GM18505 (cell line): ENCODE measurements around the gene SCFD2.

Experiments
- ATAC-seq: cut with Tn5 transposase; IDR thresholded peaks from one replicate; pipeline ENCODE4 v1.9.1; 2021; ENCODE audit not compliant: unreplicated experiment
- POLR2A ChIP-seq: IDR thresholded peaks from 4 replicates; pipeline ENCODE4 v1.6.1; 2011; ENCODE audit warnings: borderline replicate concordance; ENCODE audit not compliant: insufficient read depth, insufficient read length; ENCODE audit errors: extremely low read depth

SCFD2 gene

DNA sequence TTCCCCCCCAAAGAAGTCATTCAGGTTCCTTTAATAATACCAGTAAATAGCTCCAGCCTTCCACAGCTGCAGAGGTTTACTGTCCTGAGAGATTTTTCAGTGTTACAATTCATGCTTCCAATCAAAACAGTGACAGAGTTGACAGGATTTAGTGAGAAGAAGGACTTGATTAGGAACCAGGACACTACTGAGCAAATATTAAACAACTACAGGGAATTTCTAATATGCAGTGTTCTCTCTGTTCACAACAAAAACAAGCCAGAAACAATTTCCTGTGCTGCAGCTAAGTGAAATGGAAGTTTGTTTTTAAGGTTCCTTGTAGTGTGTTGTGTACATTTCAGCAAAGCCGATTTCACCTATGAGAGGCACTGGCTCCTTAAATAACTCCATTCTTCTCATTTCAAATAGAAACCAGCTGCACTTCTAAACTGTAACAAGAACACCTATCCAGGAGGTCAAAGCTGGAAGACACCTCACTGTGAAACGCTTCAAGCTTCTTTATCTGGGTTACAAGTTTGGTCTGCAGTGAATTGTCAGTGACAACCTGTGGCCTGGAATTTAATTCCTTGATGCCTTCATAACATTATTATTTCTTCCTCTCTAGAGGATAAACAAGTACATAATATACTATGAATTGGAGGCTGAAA lies 354.5 kb downstream of the SCFD2 start:
- TF ChIP-seq POLR2A, result no peak
- no peak for ATAC-seq

DNA sequence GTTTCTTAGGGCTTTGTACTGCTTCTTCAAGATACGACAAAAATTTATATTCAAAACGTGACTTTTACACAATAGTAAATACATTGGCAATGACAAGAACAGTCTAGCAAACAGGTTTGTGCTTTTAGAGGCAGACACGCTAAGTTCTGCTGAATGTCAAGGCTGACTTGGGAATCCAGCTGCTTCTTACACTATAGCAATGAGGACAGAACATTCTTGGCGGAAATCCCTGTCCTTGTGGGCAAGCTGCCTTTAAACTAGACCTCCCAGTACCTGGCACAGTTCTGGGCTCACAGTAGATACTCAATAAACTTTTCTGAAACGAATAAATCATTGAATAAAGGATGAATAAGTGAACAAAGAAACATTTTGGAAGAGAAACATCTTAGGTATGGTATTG lies 355.5 kb downstream of the SCFD2 start:
- ATAC-seq, result no peak
- TF ChIP-seq POLR2A, result no peak

DNA sequence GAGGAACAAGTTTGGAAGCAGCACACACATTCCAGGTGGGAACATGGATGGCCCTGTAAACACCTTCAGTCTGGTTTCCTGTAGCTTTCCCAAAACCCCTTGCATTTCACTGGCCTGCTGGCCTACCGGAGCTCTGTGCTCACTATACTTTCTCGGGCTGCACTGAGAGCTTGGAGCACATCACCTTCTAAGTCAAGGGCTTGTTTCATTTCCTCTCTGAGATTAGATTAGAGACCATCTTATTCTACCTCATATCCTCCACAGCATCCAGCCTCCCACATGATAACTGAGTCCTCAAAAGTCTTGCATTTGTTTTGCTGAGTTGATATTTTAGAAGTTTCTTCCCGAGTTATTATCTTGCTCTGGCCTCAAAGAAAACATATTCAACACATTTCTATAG lies 356.0 kb downstream of the SCFD2 start:
- ATAC-seq, result peak; percentile 49
- TF ChIP-seq POLR2A, result no peak

DNA sequence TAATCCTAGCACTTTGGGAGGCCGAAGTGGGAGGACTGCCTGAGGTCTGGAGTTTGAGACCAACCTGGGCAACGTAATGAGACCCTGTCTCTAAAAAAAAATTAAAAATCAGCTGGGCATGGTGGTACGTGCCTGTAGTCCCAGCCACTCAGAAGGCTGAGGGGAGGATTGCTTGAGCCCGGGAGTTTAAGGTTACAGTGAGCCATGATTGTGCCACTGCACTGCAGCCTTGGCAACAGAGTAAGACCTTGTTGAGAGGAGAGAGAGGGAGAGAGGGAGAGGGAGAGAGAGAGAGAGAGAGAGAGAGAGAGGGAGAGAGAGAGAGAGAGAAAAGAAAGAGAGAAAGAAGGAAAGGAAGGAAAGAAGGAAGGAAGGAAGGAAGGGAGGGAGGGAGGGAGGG lies 358.8 kb downstream of the SCFD2 start:
- no peak for TF ChIP-seq POLR2A
- ATAC-seq, result no peak

DNA sequence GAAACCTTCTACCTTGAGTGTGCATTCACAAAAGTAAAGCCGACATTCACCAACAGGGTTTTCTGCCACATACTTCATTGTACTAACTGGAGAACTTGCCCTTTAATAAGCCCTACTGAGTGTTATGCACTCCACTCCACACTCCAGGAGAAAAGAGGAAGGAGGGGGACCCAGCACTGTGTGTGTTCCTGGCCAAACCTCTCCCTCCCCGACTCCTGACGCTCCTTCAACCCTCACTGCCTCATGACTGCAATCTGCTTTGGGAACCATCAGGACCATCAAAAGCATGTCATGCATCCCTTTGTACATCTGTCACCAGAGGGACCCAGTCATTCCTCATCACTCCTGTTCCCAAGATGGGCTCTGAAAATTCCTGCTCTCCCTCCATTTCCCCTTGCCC lies 360.1 kb downstream of the SCFD2 start:
- ATAC-seq, result no peak
- TF ChIP-seq POLR2A, result no peak

DNA sequence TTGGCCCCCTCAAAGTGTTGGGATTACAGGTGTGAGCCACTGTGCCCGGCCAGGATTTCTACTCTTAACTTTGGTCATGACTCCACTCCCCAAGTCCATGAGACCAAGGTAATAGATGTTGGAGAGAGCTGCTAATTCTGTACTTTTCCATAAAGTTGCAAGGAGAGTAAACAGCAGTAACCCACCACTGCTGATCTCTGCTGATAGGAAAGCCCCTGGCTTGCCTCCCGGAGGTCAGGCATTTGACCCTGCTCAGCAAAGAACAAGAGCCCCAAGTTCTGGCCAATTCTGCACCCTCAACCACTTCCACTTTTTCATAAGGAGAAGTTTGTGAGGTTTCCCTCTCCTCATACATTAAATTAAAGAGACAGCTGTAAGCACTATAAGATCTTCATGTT lies 360.7 kb downstream of the SCFD2 start:
- ATAC-seq, result no peak

DNA sequence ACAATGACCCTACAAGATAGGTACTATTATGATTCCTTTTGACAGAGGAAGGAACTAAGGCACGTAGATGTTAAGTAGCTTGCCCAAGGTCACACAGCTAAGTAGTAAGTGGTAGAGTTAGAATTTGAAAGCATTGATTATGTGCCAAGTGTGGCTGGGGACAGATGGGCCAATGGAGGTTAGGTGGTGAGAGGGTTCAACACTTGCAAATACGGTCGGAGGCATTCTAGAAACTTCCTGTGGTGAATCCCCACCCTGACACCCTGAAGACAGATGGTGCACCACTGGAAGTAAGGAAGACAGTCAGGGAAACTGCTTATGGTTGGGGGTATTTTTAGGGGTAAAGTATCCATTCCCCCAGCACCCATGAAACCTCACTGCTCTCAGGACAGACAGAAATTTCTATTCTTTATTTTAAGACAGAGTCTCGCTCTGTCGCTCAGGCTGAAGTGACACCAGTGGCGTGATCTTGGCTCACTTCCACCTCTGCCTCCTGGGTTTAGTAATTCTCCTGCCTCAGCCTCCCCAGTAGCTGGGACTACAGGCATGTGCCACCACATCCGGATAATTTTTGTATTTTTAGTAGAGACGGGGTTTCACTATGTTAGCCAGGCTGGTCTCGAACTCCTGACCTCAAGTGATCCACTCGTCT lies 361.2 kb downstream of the SCFD2 start:
- TF ChIP-seq POLR2A, result no peak
- ATAC-seq, result no peak

More for the DNA sequence above, 360.7 kb downstream of the SCFD2 start:
- TF ChIP-seq POLR2A, result no peak

DNA sequence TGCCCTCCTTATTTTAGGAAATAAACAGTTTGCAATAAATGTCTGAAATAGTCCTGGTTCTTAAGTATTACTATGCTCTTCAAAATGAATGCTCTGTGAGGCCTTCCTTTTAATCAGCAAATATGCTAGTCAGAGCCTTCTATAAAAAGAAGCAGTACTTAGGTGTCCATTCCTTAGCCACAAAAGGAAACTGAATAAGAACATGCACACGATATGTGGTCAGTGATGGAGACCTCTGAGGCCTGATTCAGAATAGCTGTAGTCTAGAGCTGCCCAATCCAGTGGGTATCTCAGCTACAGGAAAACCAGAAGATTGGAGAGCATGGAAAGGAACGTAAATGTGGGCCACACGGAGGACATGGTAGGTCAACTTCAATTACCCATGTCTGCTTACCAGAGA lies 361.9 kb downstream of the SCFD2 start:
- ATAC-seq, result no peak

DNA sequence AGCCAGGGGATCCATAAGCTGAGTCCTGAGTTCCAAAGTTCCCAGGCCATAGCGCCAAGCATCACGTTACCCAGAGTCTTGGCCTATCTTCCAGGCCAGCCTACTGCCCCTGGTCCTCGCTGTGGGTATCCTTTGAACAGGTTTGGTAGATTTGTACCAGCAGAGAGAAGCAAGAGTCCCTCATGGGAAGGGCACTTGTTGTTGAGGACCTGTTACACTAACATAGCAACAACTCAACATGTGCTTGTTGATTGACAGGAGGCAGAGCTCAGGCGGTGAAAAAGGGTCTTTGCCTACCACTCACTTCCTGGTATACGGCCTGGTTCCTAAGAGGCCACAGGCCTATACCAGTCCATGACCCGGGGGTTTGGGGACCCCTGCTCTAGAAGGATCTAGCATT lies 365.3 kb downstream of the SCFD2 start:
- ATAC-seq, result no peak
- no peak for TF ChIP-seq POLR2A

More for the DNA sequence above, 361.9 kb downstream of the SCFD2 start:
- no peak for TF ChIP-seq POLR2A

DNA sequence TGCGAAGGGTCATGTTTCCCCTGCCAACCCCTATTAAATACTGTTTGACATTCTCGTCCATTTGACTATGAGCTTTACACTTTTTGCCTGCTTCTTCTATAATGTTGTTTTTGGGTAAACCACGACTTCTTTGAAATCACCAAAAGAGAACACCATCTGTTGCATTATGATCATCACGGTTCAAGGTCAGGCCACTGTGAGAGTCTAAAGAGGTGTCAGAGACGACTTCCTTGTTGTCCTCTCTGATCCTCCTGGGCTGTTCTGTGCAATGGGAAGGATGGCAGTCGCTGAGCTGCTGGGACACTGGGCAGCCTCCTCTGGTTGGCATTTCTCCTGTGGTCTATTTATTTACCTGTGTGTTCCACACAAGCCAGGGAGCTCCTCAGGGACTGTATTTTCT lies 366.2 kb downstream of the SCFD2 start:
- ATAC-seq, result no peak

DNA sequence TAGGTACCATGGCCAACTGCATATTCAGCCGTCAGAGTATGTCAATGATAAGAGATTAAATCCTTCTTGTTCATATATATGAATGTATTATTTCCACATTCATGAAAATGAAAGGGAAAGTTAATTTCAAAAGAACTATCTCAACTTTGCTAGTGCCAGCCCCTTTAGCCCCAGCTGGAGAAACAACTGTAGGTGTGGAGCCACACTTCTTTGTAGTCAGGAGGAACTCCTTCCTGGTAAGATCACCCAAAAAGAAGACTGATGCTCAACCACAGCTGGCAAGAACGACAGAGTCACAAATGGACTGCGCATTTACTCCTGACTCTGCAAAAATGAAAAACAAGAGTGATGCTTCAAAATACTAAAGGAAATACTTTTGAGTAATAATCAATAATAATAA lies 367.4 kb downstream of the SCFD2 start:
- no peak for ATAC-seq
- no peak for TF ChIP-seq POLR2A

More for the DNA sequence above, 366.2 kb downstream of the SCFD2 start:
- TF ChIP-seq POLR2A, result no peak

DNA sequence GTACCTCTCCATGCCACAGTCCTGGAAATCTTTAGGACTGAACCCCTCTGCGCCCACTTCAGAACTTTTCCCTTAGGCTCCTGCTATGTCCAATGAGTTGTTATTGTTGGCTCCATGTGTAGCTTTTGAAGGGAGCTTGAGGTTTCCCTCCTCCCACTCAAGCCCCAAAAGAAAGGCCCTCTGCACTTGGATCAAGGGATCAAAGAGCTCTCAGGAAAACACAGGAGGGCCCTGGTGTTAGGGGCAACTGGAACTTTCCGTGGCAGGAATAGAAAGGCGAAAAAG lies 368.8 kb downstream of the SCFD2 start:
- no peak for ATAC-seq
- TF ChIP-seq POLR2A, result no peak

DNA sequence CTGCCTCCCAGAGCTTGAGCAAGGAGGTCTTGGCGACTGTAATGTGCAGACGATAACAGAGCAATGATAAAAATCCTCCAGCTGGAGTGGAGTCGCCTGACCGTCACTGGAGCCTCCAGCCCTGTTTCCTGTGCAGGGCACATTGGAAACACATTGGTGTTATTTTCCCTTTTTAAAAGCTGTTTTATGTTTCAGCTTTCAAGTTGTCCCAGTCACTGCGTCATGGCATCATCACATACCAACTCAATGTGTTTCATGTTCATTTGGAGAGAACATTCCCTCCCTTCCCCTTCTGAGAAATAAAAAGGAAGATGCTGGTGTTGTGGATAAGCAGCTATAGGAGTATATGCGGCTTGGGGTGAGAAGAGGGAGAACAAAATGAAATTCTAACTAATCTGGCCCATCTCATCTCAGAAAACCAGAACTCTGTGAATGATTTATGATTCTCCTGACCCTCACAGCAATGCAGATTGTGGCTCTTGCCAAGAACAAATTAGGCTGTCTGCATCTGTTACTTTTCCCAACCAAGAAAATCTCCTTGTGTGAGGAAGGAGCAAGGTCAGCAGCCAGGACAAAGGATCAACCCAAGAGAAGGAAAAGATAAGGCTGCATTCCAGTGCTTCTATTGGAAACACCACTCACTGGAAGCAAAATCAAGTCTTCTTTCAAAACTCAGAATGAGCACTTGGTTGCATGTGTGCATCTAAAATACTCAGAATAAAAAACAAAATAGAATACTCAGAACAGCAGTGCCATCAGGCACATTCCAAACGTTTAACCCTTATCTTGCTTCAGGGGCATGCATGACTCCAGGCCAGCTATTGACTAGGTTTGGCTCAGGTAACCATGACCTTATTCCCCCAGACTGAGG lies 369.4 kb downstream of the SCFD2 start:
- TF ChIP-seq POLR2A, result no peak
- no peak for ATAC-seq

DNA sequence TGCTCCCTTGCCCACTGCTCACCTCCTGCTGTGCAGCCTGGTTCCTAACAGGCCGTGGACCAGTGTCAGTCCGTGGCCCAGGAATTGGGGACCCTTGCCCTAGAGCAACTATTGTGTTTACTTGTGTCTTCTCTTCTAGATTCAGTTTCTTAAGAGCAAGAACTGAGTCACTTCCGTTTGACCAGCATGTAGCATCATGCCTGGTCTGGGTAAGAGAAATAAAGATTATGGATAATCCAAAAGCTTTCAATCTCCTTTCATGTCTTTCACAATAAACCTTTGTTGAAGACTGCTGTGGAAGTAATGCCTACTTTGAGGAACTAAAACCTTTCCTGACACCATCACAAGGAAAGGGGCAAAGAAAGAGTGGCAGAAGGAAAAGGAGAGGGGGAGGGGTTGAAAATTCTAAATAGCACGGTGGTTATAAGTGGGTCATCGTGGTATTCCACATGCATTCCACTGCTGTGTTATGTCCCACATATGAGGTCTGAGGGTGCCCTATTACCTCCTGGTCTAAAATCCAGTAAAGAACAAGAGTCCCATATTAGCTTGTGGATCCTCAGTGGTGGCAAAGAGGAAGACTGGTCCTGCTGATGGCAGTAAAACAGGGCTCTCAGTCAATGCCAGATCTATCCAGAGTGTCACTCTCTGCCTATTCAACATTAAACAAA lies 370.4 kb downstream of the SCFD2 start:
- TF ChIP-seq POLR2A, result no peak
- ATAC-seq, result no peak

DNA sequence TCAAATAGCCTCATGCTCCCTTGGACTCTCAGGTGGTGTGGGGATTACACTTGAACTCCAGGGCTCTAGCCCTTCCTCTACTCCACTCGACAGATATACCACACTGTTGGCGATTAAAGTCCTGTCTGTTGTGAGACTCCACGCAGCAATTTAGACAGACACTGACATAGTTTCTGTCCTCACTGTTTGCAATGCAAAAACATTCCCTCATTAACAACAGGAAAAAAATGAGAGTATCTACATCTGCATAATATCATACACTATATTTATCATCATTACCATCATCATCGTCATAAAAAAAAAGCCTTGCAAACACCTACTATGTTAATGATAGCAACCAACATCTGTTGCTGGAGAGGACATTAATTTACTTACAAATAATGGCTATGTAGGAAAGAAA lies 371.3 kb downstream of the SCFD2 start:
- no peak for TF ChIP-seq POLR2A
- ATAC-seq, result no peak
